Measurements from ENCODE around the gene STK32B.

Gene STK32B

DNA sequence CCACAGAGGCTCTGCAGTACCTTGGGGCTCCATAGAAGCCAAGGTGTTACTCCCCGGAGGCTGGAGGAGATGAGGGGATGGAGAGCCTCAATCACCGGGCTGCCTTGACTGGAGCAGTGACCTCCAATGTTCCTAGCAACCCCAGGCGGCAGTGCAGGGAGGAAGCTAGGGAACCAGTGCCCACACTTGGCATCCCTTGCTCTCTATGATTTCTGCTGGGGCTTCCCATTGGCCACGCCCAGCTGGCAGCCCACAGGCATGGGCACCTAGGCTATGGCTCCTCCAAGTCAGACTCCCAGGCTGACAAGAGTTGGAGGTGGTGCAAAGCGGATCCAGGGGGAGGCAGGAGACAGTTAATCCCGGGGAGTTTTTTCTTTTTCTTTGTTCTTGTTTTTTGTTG lies 427.4 kb downstream of the STK32B start:
- no peak for ATAC-seq (ENCODE audit: low read depth)
- H3K36me3 Mint-ChIP-seq = no peaks in the 10 kb centered on the region
- H3K9me3 Mint-ChIP-seq = peaks cover 2% of the 10 kb centered on the region
- no peaks in the 10 kb centered on the region for H3K4me1 Mint-ChIP-seq
- H3K4me3 Mint-ChIP-seq = no peak overlapping the region
- H3K27ac Mint-ChIP-seq = no peak overlapping the region
- DNase-seq (ENCODE audit: low spot score in 2 of 2) = no peak
- no peaks in the 10 kb centered on the region for H3K27me3 Mint-ChIP-seq

GRCh38 chr4:5479518-5480060 lies 428.3 kb downstream of the STK32B start:
- Mint-ChIP-seq H3K27me3 (no peaks in the 10 kb centered on the region), H3K36me3 (no peaks in the 10 kb centered on the region), H3K4me1 (no peaks in the 10 kb centered on the region), H3K4me3 (no peak overlapping the region), H3K27ac (no peak overlapping the region), H3K9me3 (peaks cover 2% of the 10 kb centered on the region)
- DNase-seq (ENCODE audit: low spot score in 2 of 2) = no peak
- no peak for ATAC-seq (ENCODE audit: low read depth)

GRCh38 chr4:5488413-5488812 lies 437.1 kb downstream of the STK32B start:
- ATAC-seq (ENCODE audit: low read depth) = no peak
- no peak for DNase-seq (ENCODE audit: low spot score in 2 of 2)
- Mint-ChIP-seq H3K27ac (no peak overlapping the region), H3K9me3 (peaks cover 13% of the 10 kb centered on the region), H3K36me3 (no peaks in the 10 kb centered on the region), H3K27me3 (no peaks in the 10 kb centered on the region), H3K4me3 (no peak overlapping the region), H3K4me1 (no peaks in the 10 kb centered on the region)

GRCh38 chr4:5489260-5489659 lies 438.0 kb downstream of the STK32B start:
- DNase-seq (ENCODE audit: low spot score in 2 of 2) (no peak), ATAC-seq (ENCODE audit: low read depth) (no peak)
- Mint-ChIP-seq H3K4me1 (no peaks in the 10 kb centered on the region), H3K4me3 (no peak overlapping the region), H3K9me3 (peaks cover 15% of the 10 kb centered on the region), H3K36me3 (no peaks in the 10 kb centered on the region), H3K27ac (no peak overlapping the region), H3K27me3 (no peaks in the 10 kb centered on the region)

DNA sequence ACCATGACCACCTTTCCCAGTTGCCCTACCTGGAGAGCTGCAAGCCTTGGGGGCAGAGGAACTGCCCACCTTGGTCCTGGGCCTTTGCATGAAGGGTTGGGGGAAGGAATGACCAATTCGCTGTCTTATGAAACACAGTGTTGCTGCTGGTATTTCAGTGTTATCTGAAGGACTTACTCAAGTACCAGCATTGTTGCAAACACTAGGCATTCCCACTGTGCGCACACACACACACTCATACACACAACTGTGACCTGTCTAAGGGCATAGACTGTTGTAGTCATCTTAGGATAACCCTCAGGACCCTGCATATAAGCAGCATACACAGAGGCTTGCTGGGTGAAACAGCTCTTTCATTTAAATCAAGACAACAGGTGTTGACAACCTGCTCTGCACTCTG lies 446.2 kb downstream of the STK32B start:
- no peaks in the 10 kb centered on the region for H3K4me1 Mint-ChIP-seq

GRCh38 chr4:5500165-5500564 lies 448.9 kb downstream of the STK32B start:
- peaks cover 2% of the 10 kb centered on the region for H3K27me3 Mint-ChIP-seq
- DNase-seq (ENCODE audit: low spot score in 2 of 2) (no peak), ATAC-seq (ENCODE audit: low read depth) (no peak)
- H3K4me3 Mint-ChIP-seq = no peak overlapping the region
- H3K27ac Mint-ChIP-seq = no peak overlapping the region
- H3K36me3 Mint-ChIP-seq = peaks cover 1% of the 10 kb centered on the region
- H3K9me3 Mint-ChIP-seq = peaks cover 1% of the 10 kb centered on the region
- no peaks in the 10 kb centered on the region for H3K4me1 Mint-ChIP-seq

More for the DNA sequence above, 446.2 kb downstream of the STK32B start:
- peaks cover 3% of the 10 kb centered on the region for H3K9me3 Mint-ChIP-seq
- no peak for DNase-seq (ENCODE audit: low spot score in 2 of 2)
- H3K36me3 Mint-ChIP-seq = peaks cover 1% of the 10 kb centered on the region
- ATAC-seq (ENCODE audit: low read depth) = no peak
- peaks cover 2% of the 10 kb centered on the region for H3K27me3 Mint-ChIP-seq
- H3K4me3 Mint-ChIP-seq = no peak overlapping the region
- no peak overlapping the region for H3K27ac Mint-ChIP-seq

- Mint-ChIP-seq H3K36me3 (peaks cover 1% of the 10 kb centered on the region), H3K4me3 (no peak overlapping the region), H3K27ac (no peak overlapping the region), H3K27me3 (no peaks in the 10 kb centered on the region), H3K4me1 (no peaks in the 10 kb centered on the region), H3K9me3 (no peaks in the 10 kb centered on the region)
- no peak for ATAC-seq (ENCODE audit: low read depth)
- no peak for DNase-seq (ENCODE audit: low spot score in 2 of 2)
Observed at GRCh38 chr4:5503336-5503936, 452.2 kb downstream of the STK32B start.

GRCh38 chr4:5504486-5504885 lies 453.2 kb downstream of the STK32B start:
- Mint-ChIP-seq H3K27me3 (no peaks in the 10 kb centered on the region), H3K9me3 (no peaks in the 10 kb centered on the region), H3K36me3 (peaks cover 1% of the 10 kb centered on the region), H3K4me3 (no peak overlapping the region), H3K4me1 (no peaks in the 10 kb centered on the region), H3K27ac (no peak overlapping the region)
- ATAC-seq (ENCODE audit: low read depth) (no peak), DNase-seq (ENCODE audit: low spot score in 2 of 2) (no peak)

DNA sequence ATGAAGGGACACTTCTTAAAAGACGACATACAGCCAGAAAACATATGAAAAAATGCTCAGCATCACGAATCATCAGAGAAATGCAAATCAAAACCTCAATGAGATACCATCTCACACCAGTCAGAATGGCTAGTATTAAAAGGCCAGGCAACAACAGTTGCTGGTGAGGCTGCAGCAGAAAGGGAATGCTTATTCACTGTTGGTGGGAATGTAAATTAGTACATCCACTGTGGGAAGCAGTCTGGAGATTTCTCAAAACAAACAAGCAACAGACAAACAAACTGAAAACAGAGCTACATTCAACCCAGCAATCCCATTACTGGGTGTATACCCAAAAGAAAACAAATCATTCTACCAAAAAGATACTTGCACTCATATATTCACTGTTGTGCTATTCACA lies 459.2 kb downstream of the STK32B start:
- no peak for DNase-seq (ENCODE audit: low spot score in 2 of 2)
- Mint-ChIP-seq H3K4me1 (no peaks in the 10 kb centered on the region), H3K36me3 (no peaks in the 10 kb centered on the region), H3K27ac (no peak overlapping the region), H3K4me3 (no peak overlapping the region), H3K27me3 (no peaks in the 10 kb centered on the region), H3K9me3 (no peaks in the 10 kb centered on the region)
- no peak for ATAC-seq (ENCODE audit: low read depth)

- DNase-seq (ENCODE audit: low spot score in 2 of 2) (no peak), ATAC-seq (ENCODE audit: low read depth) (no peak)
- no peaks in the 10 kb centered on the region for H3K4me1 Mint-ChIP-seq
- H3K36me3 Mint-ChIP-seq = no peaks in the 10 kb centered on the region
- H3K27ac Mint-ChIP-seq = no peak overlapping the region
- H3K27me3 Mint-ChIP-seq = no peaks in the 10 kb centered on the region
- H3K9me3 Mint-ChIP-seq = no peaks in the 10 kb centered on the region
- no peak overlapping the region for H3K4me3 Mint-ChIP-seq
Observed at GRCh38 chr4:5511791-5512190, 460.5 kb downstream of the STK32B start.

DNA sequence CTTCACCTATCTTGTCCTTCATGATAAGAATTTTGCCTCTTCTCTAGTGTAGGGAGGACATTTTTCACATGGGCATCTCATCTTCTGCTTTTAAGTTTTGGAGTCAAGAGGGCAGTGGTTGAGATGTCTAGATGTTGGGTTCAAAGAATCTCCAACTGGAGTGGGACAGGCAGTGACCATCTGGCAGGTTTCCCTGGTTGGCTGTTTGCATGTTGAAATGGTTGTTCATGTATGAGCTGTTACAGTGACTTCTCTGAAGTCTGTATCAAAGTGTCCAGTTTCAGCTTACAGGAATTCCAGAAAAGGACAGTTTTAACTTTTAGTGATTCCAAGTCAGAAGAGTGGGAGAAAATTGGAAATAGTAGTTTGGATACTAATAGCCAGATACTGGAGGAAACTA lies 464.4 kb downstream of the STK32B start:
- Mint-ChIP-seq H3K36me3 (no peaks in the 10 kb centered on the region), H3K27ac (no peak overlapping the region), H3K27me3 (no peaks in the 10 kb centered on the region), H3K4me1 (no peaks in the 10 kb centered on the region), H3K4me3 (no peak overlapping the region), H3K9me3 (peaks cover 2% of the 10 kb centered on the region)
- no peak for DNase-seq (ENCODE audit: low spot score in 2 of 2)
- no peak for ATAC-seq (ENCODE audit: low read depth)

- H3K36me3 Mint-ChIP-seq = no peaks in the 10 kb centered on the region
- no peaks in the 10 kb centered on the region for H3K4me1 Mint-ChIP-seq
- ATAC-seq (ENCODE audit: low read depth) = no peak
- peaks cover 2% of the 10 kb centered on the region for H3K9me3 Mint-ChIP-seq
- no peaks in the 10 kb centered on the region for H3K27me3 Mint-ChIP-seq
- no peak for DNase-seq (ENCODE audit: low spot score in 2 of 2)
- H3K4me3 Mint-ChIP-seq = no peak overlapping the region
- H3K27ac Mint-ChIP-seq = no peak overlapping the region
Observed at GRCh38 chr4:5517372-5517771, 466.1 kb downstream of the STK32B start.

DNA sequence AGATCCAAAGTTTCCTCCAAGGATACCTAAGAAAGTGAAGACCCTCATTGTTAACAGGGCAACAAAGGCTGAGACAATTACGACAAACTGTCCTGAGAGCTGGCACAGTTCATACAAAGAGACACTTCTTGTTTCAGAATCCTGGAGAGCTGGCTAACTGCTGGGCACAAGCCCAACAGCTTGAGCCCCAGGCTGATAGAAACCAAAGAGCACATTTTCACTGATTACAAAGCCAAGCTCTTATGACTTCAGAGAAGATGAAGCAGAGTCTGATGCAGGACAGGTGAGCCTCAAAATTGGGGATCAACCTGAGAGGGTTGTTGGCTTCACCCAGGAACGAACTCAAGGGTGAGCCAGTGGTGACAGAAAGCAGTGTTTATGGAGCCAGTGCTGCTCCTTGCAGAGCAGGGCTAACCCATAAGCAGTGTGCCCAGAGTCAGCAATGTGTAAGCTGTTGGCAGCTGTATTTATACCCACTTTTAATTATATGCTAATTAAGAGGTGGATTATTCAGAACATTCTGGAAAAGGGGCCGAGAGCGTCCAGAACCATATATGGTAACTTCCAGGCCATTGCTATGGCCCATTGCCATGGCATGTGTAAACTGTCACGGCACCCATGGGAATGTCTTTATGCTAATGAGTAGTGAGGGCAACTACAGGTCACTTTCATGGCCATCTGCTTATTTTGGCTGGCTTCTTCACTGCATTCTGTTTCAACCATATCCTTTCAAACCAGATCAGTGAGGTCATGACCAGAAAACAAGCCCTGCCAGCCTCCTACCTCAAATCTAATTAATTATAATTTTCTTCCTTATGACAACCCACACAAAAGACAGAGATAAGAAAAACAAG lies 473.4 kb downstream of the STK32B start:
- H3K4me3 Mint-ChIP-seq = no peak overlapping the region
- no peaks in the 10 kb centered on the region for H3K4me1 Mint-ChIP-seq
- DNase-seq (ENCODE audit: low spot score in 2 of 2) (no peak), ATAC-seq (ENCODE audit: low read depth) (no peak)
- H3K9me3 Mint-ChIP-seq = peaks cover 4% of the 10 kb centered on the region
- no peak overlapping the region for H3K27ac Mint-ChIP-seq
- H3K36me3 Mint-ChIP-seq = no peaks in the 10 kb centered on the region
- no peaks in the 10 kb centered on the region for H3K27me3 Mint-ChIP-seq

DNA sequence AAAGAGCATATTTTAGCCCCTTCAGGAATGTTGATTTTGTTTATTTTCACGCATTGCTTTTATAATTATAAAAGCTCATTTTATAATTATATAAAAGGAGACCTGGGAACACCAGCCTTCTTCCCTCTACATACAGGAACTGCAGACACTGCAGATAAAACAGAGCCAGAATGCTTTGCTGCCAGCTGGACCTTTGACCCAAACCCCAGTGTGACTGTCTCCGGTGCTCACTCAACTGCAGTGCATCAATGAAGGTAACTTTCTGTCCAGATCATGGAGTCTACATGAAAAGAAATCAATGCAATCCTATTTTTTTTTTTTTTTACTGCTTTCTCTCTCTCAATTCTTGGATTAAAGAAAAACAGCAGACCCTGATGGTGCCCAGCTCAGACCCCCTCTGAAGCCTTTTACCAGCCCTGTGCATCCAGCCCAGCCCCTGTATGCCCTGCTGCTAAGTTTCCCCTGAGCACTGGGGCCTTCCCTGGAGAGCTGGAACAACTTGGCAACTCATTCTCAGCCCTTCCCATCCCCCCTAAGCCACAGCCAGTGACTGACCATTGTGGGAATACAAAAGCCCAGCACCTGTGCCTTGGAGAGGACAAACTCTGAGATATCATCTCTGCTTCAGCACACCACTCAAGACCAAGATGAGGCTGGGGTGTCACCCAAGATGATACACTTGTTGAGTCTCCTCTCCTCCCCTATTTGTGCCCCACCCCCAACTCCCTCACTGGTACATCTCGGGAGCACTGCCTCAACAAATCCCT lies 475.0 kb downstream of the STK32B start:
- no peaks in the 10 kb centered on the region for H3K36me3 Mint-ChIP-seq
- DNase-seq (ENCODE audit: low spot score in 2 of 2) (no peak), ATAC-seq (ENCODE audit: low read depth) (no peak)
- H3K27me3 Mint-ChIP-seq = no peaks in the 10 kb centered on the region
- no peaks in the 10 kb centered on the region for H3K4me1 Mint-ChIP-seq
- H3K27ac Mint-ChIP-seq = no peak overlapping the region
- no peak overlapping the region for H3K4me3 Mint-ChIP-seq
- H3K9me3 Mint-ChIP-seq = peaks cover 4% of the 10 kb centered on the region

Measured in memory B cell (primary cell).